ENCODE data around the gene COQ8A. TPM values are rescaled to one million over a fixed set of nuclear protein-coding genes. Genes with fewer than 3 reads are reported as not detected.

Gene COQ8A
- total RNA-seq, 1 experiment from 2014 or later = 14.8 TPM

GRCh38 chr1:226983992-226984364 is 43.9 kb downstream of the COQ8A start:
- DNase-seq = no peak

GRCh38 chr1:226984521-226985238 is 44.6 kb downstream of the COQ8A start:
- no peaks in the 10 kb centered on the region for H3K9me3 ChIP-seq
- H3K27me3 ChIP-seq = no peaks in the 10 kb centered on the region
- H3K36me3 ChIP-seq = peaks cover 11% of the 10 kb centered on the region
- H3K4me3 ChIP-seq = no peak overlapping the region
- no peak for DNase-seq

More at GRCh38 chr1:226983992-226984364, 43.9 kb downstream of the COQ8A start:
- no peaks in the 10 kb centered on the region for H3K9me3 ChIP-seq
- H3K36me3 ChIP-seq = peaks cover 8% of the 10 kb centered on the region
- no peak overlapping the region for H3K4me3 ChIP-seq
- H3K27me3 ChIP-seq = no peaks in the 10 kb centered on the region

GRCh38 chr1:226985239-226985838 is 45.2 kb downstream of the COQ8A start:
- Histone ChIP-seq H3K36me3 (peaks cover 11% of the 10 kb centered on the region), H3K9me3 (no peaks in the 10 kb centered on the region), H3K4me3 (no peak overlapping the region), H3K27me3 (no peaks in the 10 kb centered on the region)
- no peak for DNase-seq

- no peaks in the 10 kb centered on the region for H3K27me3 ChIP-seq
- no peak for DNase-seq
- peaks cover 11% of the 10 kb centered on the region for H3K36me3 ChIP-seq
- no peak overlapping the region for H3K4me3 ChIP-seq
- no peaks in the 10 kb centered on the region for H3K9me3 ChIP-seq
Measured at GRCh38 chr1:226985839-226986463, 45.9 kb downstream of the COQ8A start.

- Histone ChIP-seq H3K4me3 (no peak overlapping the region), H3K9me3 (no peaks in the 10 kb centered on the region), H3K36me3 (peaks cover 11% of the 10 kb centered on the region), H3K27me3 (no peaks in the 10 kb centered on the region)
- no peak for DNase-seq
Measured at GRCh38 chr1:226986496-226987178, 46.5 kb downstream of the COQ8A start.

- peaks cover 11% of the 10 kb centered on the region for H3K36me3 ChIP-seq
- H3K4me3 ChIP-seq = no peak overlapping the region
- H3K27me3 ChIP-seq = no peaks in the 10 kb centered on the region
- no peaks in the 10 kb centered on the region for H3K9me3 ChIP-seq
- no peak for DNase-seq
Measured at GRCh38 chr1:226987179-226987536, 47.1 kb downstream of the COQ8A start.

- no peak for DNase-seq
- Histone ChIP-seq H3K27me3 (no peaks in the 10 kb centered on the region), H3K9me3 (no peaks in the 10 kb centered on the region), H3K4me3 (no peak overlapping the region), H3K36me3 (peaks cover 11% of the 10 kb centered on the region)
Measured at GRCh38 chr1:226987623-226988333, 47.7 kb downstream of the COQ8A start.

- Histone ChIP-seq H3K4me3 (no peak overlapping the region), H3K27me3 (no peaks in the 10 kb centered on the region), H3K36me3 (peaks cover 11% of the 10 kb centered on the region), H3K9me3 (no peaks in the 10 kb centered on the region)
- DNase-seq = no peak
Measured at GRCh38 chr1:226988334-226988666, 48.2 kb downstream of the COQ8A start.

GRCh38 chr1:226989085-226989920 is 49.2 kb downstream of the COQ8A start:
- no peak overlapping the region for H3K4me3 ChIP-seq
- H3K36me3 ChIP-seq = peaks cover 11% of the 10 kb centered on the region
- DNase-seq = no peak
- no peaks in the 10 kb centered on the region for H3K27me3 ChIP-seq
- H3K9me3 ChIP-seq = no peaks in the 10 kb centered on the region

GRCh38 chr1:226990133-226990716 is 50.1 kb downstream of the COQ8A start:
- Histone ChIP-seq H3K4me3 (no peak overlapping the region), H3K36me3 (peaks cover 11% of the 10 kb centered on the region), H3K27me3 (no peaks in the 10 kb centered on the region), H3K9me3 (no peaks in the 10 kb centered on the region)
- no peak for DNase-seq

GRCh38 chr1:226991920-226992319 is 51.8 kb downstream of the COQ8A start:
- no peak for DNase-seq
- Histone ChIP-seq H3K4me3 (no peak overlapping the region), H3K9me3 (no peaks in the 10 kb centered on the region), H3K27me3 (no peaks in the 10 kb centered on the region), H3K36me3 (peaks cover 6% of the 10 kb centered on the region)

- H3K27me3 ChIP-seq = no peaks in the 10 kb centered on the region
- H3K9me3 ChIP-seq = no peaks in the 10 kb centered on the region
- DNase-seq = no peak
- H3K4me3 ChIP-seq = no peak overlapping the region
- peaks cover 3% of the 10 kb centered on the region for H3K36me3 ChIP-seq
Measured at GRCh38 chr1:226993814-226994585, 53.9 kb downstream of the COQ8A start.

- DNase-seq = no peak
- no peaks in the 10 kb centered on the region for H3K27me3 ChIP-seq
- H3K4me3 ChIP-seq = no peak overlapping the region
- no peaks in the 10 kb centered on the region for H3K9me3 ChIP-seq
- H3K36me3 ChIP-seq = no peaks in the 10 kb centered on the region; the same call in none of the 2 replicates
Measured at GRCh38 chr1:226994586-226995364, 54.7 kb downstream of the COQ8A start.
